Adrenal gland (tissue), 5 donors: ENCODE data around the gene FAM83C.

ENCODE experiments used
- POLR2A ChIP-seq, 2 donors: fragments of 450-650 bp; IDR thresholded peaks; one replicate each; pipeline ENCODE4 v1.6.1; 2017; ENCODE audit warnings: antibody characterized with exemption in 2 of 2, mild to moderate bottlenecking in 2 of 2, moderate library complexity in 1 of 2
- TF ChIP-seq, protein P1 (sequence below), 6 experiments: fragments of 450-650 bp in 4 of 6; fragments of 200-600 bp in 2 of 6; sonication (generic) in 1 of 6; IDR thresholded peaks; 1 replicate in 5 of 6; 2 replicates in 1 of 6; pipeline versions ENCODE4 v1.5.1 to v1.8.0; 2016 to 2021; ENCODE audit warnings: antibody characterized with exemption in 6 of 6, mild to moderate bottlenecking in 2 of 6, moderate library complexity in 1 of 6
- donor health status: DM: no; HTN: no; CAD: no.

DNA sequence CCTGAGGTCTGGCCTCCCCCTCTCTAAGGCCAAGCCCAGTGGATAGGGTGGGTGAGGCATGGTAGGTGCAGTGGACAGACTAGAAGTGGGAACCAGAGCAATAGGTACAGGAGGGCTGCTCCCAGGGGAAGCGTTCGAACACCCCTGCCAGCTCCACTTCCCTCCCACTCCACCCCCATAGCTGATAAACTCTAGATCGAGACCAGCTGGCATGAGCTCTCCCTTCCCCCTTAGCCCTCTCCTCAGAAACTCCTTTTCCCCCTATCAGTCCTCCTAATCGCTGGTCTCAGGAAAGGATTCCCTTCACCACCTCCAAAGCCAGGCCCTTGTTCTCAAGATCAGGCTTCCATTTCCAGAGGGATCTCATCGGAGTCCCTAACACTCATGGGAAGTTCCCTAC is 6.0 kb upstream of the FAM83C start:
- TF ChIP-seq, protein P1, sequence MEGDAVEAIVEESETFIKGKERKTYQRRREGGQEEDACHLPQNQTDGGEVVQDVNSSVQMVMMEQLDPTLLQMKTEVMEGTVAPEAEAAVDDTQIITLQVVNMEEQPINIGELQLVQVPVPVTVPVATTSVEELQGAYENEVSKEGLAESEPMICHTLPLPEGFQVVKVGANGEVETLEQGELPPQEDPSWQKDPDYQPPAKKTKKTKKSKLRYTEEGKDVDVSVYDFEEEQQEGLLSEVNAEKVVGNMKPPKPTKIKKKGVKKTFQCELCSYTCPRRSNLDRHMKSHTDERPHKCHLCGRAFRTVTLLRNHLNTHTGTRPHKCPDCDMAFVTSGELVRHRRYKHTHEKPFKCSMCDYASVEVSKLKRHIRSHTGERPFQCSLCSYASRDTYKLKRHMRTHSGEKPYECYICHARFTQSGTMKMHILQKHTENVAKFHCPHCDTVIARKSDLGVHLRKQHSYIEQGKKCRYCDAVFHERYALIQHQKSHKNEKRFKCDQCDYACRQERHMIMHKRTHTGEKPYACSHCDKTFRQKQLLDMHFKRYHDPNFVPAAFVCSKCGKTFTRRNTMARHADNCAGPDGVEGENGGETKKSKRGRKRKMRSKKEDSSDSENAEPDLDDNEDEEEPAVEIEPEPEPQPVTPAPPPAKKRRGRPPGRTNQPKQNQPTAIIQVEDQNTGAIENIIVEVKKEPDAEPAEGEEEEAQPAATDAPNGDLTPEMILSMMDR (IDR thresholded peaks at IDR 0.05) = no peak
- TF ChIP-seq POLR2A (IDR thresholded peaks at IDR 0.05) = no peak
